ENCODE data around the gene EIF3A.

EIF3A gene

GRCh38 chr10:119060107-119060506 is 20.5 kb downstream of the EIF3A start:
- Histone ChIP-seq H3K9me3 (ENCODE audit: control insufficient read depth, insufficient read depth, low read length) (no peaks in the 10 kb centered on the region), H3K36me3 (ENCODE audit: control insufficient read depth, low read length) (peaks cover 98% of the 10 kb centered on the region), H4K20me1 (ENCODE audit: control insufficient read depth, insufficient read depth, low read depth, low read length) (peaks cover 15% of the 10 kb centered on the region), H3K4me1 (ENCODE audit: control insufficient read depth, low read length) (peaks cover 16% of the 10 kb centered on the region), H3K79me2 (ENCODE audit: control insufficient read depth, low read length) (peaks cover 91% of the 10 kb centered on the region), H3K27me3 (ENCODE audit: control insufficient read depth, low read length) (no peaks in the 10 kb centered on the region), H3K27ac (ENCODE audit: low read depth, low read length) (no peak overlapping the region), H3K4me3 (ENCODE audit: low read length) (no peak overlapping the region), H3K9me2 (replicated peaks; ENCODE audit: control insufficient read depth, low read length) (no peaks in the 10 kb centered on the region), H3F3A (ENCODE audit: control insufficient read depth, insufficient read depth) (peaks cover 60% of the 10 kb centered on the region), H3K4me2 (ENCODE audit: low read length) (no peak overlapping the region)
- no peak for TF ChIP-seq EZH2phosphoT487 (IDR thresholded peaks at IDR 0.05; ENCODE audit: borderline replicate concordance, low read length)
- TF ChIP-seq, protein P1, sequence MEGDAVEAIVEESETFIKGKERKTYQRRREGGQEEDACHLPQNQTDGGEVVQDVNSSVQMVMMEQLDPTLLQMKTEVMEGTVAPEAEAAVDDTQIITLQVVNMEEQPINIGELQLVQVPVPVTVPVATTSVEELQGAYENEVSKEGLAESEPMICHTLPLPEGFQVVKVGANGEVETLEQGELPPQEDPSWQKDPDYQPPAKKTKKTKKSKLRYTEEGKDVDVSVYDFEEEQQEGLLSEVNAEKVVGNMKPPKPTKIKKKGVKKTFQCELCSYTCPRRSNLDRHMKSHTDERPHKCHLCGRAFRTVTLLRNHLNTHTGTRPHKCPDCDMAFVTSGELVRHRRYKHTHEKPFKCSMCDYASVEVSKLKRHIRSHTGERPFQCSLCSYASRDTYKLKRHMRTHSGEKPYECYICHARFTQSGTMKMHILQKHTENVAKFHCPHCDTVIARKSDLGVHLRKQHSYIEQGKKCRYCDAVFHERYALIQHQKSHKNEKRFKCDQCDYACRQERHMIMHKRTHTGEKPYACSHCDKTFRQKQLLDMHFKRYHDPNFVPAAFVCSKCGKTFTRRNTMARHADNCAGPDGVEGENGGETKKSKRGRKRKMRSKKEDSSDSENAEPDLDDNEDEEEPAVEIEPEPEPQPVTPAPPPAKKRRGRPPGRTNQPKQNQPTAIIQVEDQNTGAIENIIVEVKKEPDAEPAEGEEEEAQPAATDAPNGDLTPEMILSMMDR (IDR thresholded peaks at IDR 0.05; ENCODE audit: low read depth, low read length, poor library complexity, severe bottlenecking) = no peak

GRCh38 chr10:119059557-119059956 is 21.1 kb downstream of the EIF3A start:
- no peak for TF ChIP-seq EZH2phosphoT487 (IDR thresholded peaks at IDR 0.05; ENCODE audit: borderline replicate concordance, low read length)
- TF ChIP-seq, protein P1 (IDR thresholded peaks at IDR 0.05; ENCODE audit: low read depth, low read length, poor library complexity, severe bottlenecking) = no peak
- Histone ChIP-seq H3K9me2 (replicated peaks; ENCODE audit: control insufficient read depth, low read length) (no peaks in the 10 kb centered on the region), H3K27ac (ENCODE audit: low read depth, low read length) (no peak overlapping the region), H4K20me1 (ENCODE audit: control insufficient read depth, insufficient read depth, low read depth, low read length) (peaks cover 15% of the 10 kb centered on the region), H3K27me3 (ENCODE audit: control insufficient read depth, low read length) (no peaks in the 10 kb centered on the region), H3K9me3 (ENCODE audit: control insufficient read depth, insufficient read depth, low read length) (no peaks in the 10 kb centered on the region), H3K36me3 (ENCODE audit: control insufficient read depth, low read length) (peaks cover 98% of the 10 kb centered on the region), H3K79me2 (ENCODE audit: control insufficient read depth, low read length) (peaks cover 91% of the 10 kb centered on the region), H3K4me2 (ENCODE audit: low read length) (no peak overlapping the region), H3F3A (ENCODE audit: control insufficient read depth, insufficient read depth) (peaks cover 61% of the 10 kb centered on the region), H3K4me1 (ENCODE audit: control insufficient read depth, low read length) (peaks cover 16% of the 10 kb centered on the region), H3K4me3 (ENCODE audit: low read length) (no peak overlapping the region)

DNA sequence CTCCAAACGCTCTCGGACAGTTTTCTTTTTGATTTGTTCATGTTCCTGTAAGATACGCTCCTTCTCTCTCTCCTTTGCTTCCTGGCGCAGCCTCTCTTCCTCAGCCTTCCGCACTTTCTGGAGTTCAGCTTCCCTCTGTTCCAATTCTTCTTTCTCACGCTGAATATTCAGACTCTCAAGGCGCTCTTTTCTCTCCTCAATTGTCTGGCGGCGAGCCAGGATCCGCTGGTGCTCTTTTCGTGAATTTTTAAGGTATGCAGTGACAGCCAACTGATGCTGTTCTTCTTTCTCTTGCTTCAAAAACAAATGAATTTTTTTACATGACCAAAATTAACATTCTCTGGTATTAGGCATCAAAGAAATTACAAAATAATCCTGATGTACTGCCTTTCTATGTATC is 22.6 kb downstream of the EIF3A start:
- Histone ChIP-seq H3F3A (ENCODE audit: control insufficient read depth, insufficient read depth) (peaks cover 59% of the 10 kb centered on the region), H3K36me3 (ENCODE audit: control insufficient read depth, low read length) (peaks cover 98% of the 10 kb centered on the region), H3K27ac (ENCODE audit: low read depth, low read length) (no peak overlapping the region), H3K27me3 (ENCODE audit: control insufficient read depth, low read length) (no peaks in the 10 kb centered on the region), H4K20me1 (ENCODE audit: control insufficient read depth, insufficient read depth, low read depth, low read length) (peaks cover 15% of the 10 kb centered on the region), H3K4me1 (ENCODE audit: control insufficient read depth, low read length) (peaks cover 24% of the 10 kb centered on the region), H3K9me3 (ENCODE audit: control insufficient read depth, insufficient read depth, low read length) (no peaks in the 10 kb centered on the region), H3K9me2 (replicated peaks; ENCODE audit: control insufficient read depth, low read length) (no peaks in the 10 kb centered on the region), H3K79me2 (ENCODE audit: control insufficient read depth, low read length) (peaks cover 88% of the 10 kb centered on the region), H3K4me2 (ENCODE audit: low read length) (no peak overlapping the region), H3K4me3 (ENCODE audit: low read length) (no peak overlapping the region)
- no peak for TF ChIP-seq EZH2phosphoT487 (IDR thresholded peaks at IDR 0.05; ENCODE audit: borderline replicate concordance, low read length)
- TF ChIP-seq, protein P1 (IDR thresholded peaks at IDR 0.05; ENCODE audit: low read depth, low read length, poor library complexity, severe bottlenecking) = no peak
